EL (cell line): ENCODE measurements around the gene PGM2.
"Not testable (repeated sequence)": the region's sequence is repeated elsewhere in the genome, so short reads cannot be mapped to it uniquely, and the experiment has no call there.

ENCODE experiments used
- DNase-seq: peaks from one replicate; pipeline ENCODE4 v3.0.0-alpha.2; 2016

PGM2 gene

GRCh38 chr4:37826295-37827029 is at the start of gene PGM2:
Gene PGM2 (plus strand): TSS chr4:37826686. CDS start chr4:37826733, 47 bp downstream.
- peak; percentile 90 for DNase-seq

- no peak for DNase-seq
Measured at GRCh38 chr4:37779896-37780295, 46.6 kb upstream of the PGM2 start.

GRCh38 chr4:37780444-37781130 is 45.9 kb upstream of the PGM2 start:
- DNase-seq, result peak; percentile 6

DNA sequence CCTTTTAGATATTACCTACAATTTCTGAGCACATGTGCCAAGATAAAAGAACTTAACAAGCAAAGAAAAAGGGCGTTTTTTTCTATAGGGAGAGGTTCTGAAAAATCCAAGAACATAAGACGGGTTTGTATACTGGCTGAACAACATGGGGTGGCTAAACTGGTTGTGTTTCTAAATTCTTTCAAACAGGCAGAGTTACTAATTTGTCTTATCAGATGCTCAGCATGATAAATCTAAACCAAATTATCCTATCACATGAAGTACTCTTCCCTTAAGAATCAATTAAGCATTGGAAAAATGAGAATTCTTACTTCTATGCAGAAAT is 45.4 kb upstream of the PGM2 start:
- DNase-seq, result no peak

DNA sequence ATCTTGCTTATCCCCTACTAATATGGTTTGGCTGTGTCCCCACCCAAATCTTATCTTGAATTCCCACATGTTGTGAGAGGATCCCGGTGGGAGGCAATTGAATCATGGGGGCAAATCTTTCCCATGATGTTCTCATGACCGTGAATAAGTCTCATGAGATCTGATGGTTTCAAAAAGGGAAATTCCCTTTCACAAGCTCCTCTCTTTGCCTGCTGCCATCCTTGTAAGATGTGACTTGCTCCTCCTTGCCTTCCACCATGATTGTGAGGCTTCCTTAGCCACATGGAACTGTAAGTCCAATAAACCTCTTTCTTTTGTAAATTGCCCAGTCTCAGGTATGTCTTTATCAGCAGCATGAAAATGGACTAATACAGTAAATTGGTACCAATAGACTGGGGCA is 40.2 kb upstream of the PGM2 start:
- not testable (repeated sequence) for DNase-seq

DNA sequence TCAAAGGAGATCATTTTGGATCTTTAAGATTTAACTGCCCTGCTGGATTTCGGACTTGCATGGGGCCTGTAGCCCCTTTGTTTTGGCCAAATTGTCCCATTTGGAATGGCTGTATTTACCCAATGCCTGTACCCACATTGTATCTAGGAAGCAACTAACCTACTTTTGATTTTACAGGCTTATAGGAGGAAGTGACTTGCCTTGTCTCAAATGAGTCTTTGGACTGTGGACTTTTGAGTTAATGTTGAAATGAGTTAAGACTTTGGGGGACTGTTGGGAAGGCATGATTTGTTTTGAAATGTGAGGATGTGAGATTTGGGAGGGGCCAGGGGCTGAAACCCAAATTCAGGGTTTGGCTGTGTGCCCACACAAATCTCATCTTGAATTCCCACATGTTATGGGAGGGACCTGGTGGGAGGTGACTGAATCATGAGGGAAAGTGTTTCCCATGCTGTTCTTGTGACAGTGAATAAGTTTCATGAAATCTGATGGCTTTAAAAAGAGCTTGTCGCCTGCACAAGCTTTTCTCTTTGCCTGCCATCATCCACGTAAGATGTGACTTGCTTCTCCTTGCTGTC is 38.5 kb upstream of the PGM2 start:
- DNase-seq, result not testable (repeated sequence)

GRCh38 chr4:37788819-37789218 is 37.7 kb upstream of the PGM2 start:
- DNase-seq, result no peak

GRCh38 chr4:37792241-37792640 is 34.2 kb upstream of the PGM2 start:
- no peak for DNase-seq

DNA sequence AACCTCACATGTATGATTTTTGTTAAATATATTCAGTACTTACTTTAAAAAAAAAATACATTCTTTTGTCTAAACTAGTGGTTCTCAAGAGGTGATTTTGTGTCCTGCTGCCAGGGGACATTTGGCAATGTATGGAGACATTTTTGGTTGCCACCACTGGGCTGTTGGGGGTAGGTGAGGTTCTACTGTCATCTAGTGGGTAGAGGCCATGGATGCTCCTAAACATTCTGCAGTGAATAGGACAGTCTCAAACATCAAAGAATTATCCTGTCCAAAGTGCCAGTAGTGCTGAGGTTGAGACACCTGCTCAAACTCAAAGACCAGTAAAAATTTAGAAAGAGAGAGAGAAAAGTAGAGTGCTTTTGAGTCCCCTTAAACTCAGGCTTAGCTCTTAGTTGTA is 32.9 kb upstream of the PGM2 start:
- no peak for DNase-seq

DNA sequence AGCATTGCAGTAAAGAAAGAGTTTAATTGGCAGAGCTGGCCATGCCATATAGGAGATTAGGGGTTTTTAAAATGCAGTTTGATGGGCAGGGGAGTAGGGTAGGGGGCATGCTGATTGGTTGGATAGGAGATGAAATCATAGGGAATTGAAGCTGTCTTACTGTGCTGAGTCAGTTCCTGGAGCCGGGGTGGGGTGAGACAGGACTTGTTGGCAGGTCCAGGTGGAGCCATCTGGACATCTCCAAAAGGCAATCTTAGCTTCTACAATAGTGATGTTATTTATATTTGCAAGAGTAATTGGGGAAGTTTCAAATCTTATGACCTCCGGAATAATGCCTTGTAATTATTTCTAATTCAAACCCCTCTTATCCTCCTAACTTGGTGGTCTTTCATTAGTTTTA is 32.4 kb upstream of the PGM2 start:
- DNase-seq, result no peak

GRCh38 chr4:37795581-37796195 is 30.8 kb upstream of the PGM2 start:
- no peak for DNase-seq

- no peak for DNase-seq
Measured at GRCh38 chr4:37797374-37797773, 29.1 kb upstream of the PGM2 start.

DNA sequence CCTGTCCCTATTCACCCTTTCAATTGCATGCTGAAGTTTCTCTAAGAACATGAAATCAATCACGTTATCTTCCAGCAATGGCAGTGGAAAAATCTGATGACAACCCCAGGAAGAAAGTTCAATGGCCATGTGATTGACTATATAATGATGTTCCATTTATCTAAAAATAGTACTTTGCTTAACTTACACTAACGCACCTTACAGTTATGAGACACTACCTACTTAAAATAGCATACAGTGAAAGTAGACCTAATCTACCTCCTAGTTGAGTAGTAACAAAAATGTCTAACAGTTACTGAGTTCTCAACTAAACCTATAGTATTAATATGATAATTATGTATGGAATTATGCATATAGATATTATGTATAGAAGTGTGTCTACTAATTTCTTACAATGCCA is 28.6 kb upstream of the PGM2 start:
- no peak for DNase-seq

- DNase-seq, result no peak
Measured at GRCh38 chr4:37798616-37799015, 27.9 kb upstream of the PGM2 start.

GRCh38 chr4:37799941-37800554 is 26.4 kb upstream of the PGM2 start:
- DNase-seq, result no peak

DNA sequence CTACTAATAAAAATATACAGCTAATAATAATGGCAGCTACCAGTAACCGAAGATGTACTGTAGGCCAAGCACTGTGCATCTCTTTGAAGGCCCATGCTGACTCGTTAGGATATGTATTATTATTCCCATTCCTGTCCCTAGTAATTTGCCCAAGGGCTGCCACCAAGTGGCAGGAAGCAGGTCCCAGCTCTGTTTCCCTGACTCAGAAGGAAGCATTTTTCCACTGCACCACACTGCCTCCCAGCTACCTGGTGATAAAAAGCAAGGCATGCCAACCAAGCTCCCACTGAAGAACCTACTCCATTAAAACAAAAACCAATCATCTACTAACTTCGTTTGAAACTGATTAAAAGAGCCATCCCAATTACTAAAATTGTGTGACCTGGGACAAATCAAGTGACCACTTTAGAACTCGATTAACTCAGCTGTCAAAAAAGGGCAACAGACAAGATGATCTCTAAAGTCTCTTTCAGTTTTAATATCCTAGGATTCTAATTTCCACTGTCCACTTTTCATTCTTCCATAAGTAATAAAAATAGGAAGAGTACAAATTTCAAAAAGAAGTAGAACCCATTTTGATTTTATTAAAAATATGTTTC is 24.3 kb upstream of the PGM2 start:
- peak; percentile 82 for DNase-seq

- peak; percentile 53 for DNase-seq
Measured at GRCh38 chr4:37803348-37803973, 23.0 kb upstream of the PGM2 start.

GRCh38 chr4:37805091-37805490 is 21.4 kb upstream of the PGM2 start:
- DNase-seq, result no peak

- peak; percentile 86 for DNase-seq
Measured at GRCh38 chr4:37812713-37813112, 13.8 kb upstream of the PGM2 start.

- DNase-seq, result no peak
Measured at GRCh38 chr4:37815591-37815990, 10.9 kb upstream of the PGM2 start.

GRCh38 chr4:37816006-37816405 is 10.5 kb upstream of the PGM2 start:
- no peak for DNase-seq

GRCh38 chr4:37816719-37817118 is 9.8 kb upstream of the PGM2 start:
- DNase-seq, result no peak

- DNase-seq, result no peak
Measured at GRCh38 chr4:37818752-37819151, 7.7 kb upstream of the PGM2 start.
